Neural progenitor cell (in vitro differentiated cells): ENCODE data around the gene NCKAP1.

Experiments
- EZH2 ChIP-seq: fragments of 200-600 bp; sonication (generic); IDR thresholded peaks from 2 replicates; pipeline ENCODE4 v1.6.1; 2017; ENCODE audit warnings: antibody characterized with exemption, mild to moderate bottlenecking, moderate library complexity
- TF ChIP-seq, protein P1 (sequence below): fragments of 200-600 bp; sonication (generic); IDR thresholded peaks from 2 replicates; pipeline ENCODE4 v1.5.1; 2017; ENCODE audit warnings: antibody characterized with exemption, mild to moderate bottlenecking

DNA sequence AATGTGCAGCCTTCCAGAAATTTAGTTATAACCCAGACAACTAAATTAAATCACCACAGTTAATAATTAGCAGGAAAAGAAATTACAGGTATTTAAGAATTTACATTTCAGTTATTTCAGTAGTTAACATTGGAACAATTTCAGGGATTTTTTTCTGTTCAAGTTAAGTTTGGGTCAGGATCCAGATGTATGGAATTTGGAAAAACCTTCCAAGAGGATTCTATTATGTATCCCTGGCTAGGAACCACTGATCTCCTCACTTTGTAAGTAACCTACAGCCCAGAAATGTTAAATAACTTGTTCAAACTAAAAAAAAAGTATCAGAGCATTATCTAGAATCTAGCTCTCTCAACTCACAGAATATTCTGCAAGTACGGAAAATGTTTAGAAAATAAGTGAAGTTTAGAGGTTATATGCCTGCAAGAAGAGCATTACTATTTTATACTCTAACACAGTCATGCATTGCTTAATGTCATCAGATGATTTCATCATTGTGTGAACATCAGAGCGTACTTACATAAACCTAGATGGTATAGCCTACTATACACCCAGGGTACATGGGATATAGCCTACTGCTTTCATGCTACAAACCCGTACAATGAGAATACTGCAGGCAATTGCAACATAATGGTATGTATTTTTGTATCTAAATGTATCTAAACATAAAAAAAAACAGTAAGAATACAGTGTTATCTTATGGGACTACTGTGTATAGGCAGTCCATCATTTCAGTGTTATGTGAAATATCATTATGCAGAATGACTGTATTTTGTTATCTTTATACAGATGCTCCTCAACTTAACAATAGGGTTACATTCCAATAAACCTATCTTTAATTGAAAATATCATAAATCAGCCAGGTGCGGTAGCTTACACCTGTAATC is 6.1 kb downstream of the NCKAP1 start:
- no peak for TF ChIP-seq EZH2
- TF ChIP-seq, protein P1, sequence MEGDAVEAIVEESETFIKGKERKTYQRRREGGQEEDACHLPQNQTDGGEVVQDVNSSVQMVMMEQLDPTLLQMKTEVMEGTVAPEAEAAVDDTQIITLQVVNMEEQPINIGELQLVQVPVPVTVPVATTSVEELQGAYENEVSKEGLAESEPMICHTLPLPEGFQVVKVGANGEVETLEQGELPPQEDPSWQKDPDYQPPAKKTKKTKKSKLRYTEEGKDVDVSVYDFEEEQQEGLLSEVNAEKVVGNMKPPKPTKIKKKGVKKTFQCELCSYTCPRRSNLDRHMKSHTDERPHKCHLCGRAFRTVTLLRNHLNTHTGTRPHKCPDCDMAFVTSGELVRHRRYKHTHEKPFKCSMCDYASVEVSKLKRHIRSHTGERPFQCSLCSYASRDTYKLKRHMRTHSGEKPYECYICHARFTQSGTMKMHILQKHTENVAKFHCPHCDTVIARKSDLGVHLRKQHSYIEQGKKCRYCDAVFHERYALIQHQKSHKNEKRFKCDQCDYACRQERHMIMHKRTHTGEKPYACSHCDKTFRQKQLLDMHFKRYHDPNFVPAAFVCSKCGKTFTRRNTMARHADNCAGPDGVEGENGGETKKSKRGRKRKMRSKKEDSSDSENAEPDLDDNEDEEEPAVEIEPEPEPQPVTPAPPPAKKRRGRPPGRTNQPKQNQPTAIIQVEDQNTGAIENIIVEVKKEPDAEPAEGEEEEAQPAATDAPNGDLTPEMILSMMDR, result no peak
